ENCODE results near the gene AGBL5.

AGBL5 gene

GRCh38 chr2:27099334-27099955, 48.0 kb downstream of the AGBL5 start:
- no peak for TF ChIP-seq CTCF (IDR thresholded peaks at IDR 0.05; ENCODE audit: borderline replicate concordance, extremely low read depth, low read length, poor library complexity, severe bottlenecking)
- TF ChIP-seq EZH2 (IDR thresholded peaks at IDR 0.05; ENCODE audit: borderline replicate concordance, low read depth, low read length, severe bottlenecking), result no peak
- Histone ChIP-seq H3K4me2 (ENCODE audit: insufficient read depth, low read length) (no peak overlapping the region), H3K27ac (ENCODE audit: low read length) (no peak overlapping the region), H3K27me3 (ENCODE audit: insufficient read depth, low read length, poor library complexity) (no peaks in the 10 kb centered on the region), H2AFZ (ENCODE audit: low read depth, low read length) (no peak overlapping the region), H3K4me3 (ENCODE audit: low read depth in 1 of 2, low read length in 2 of 2) (no peak overlapping the region), H3K9me3 (ENCODE audit: insufficient read depth, low read length, severe bottlenecking) (no peaks in the 10 kb centered on the region), H4K20me1 (ENCODE audit: insufficient read depth, low read length) (0 out of 2 replicates have a peak, but pooled peaks cover 3% of the 10 kb centered on the region), H3K79me2 (ENCODE audit: insufficient read depth, low read length) (no peaks in the 10 kb centered on the region), H3K9ac (ENCODE audit: low read depth, low read length) (no peak overlapping the region), H3K4me1 (ENCODE audit: insufficient read depth, low read length) (no peaks in the 10 kb centered on the region), H3K36me3 (ENCODE audit: insufficient read depth, low read length) (0 out of 2 replicates have a peak, but pooled peaks cover 4% of the 10 kb centered on the region)
- no peak for DNase-seq
- ATAC-seq (ENCODE audit: insufficient read depth, low read depth), result no peak

- Histone ChIP-seq H3K27ac (ENCODE audit: low read length) (no peak overlapping the region), H3K9ac (ENCODE audit: low read depth, low read length) (no peak overlapping the region), H3K9me3 (ENCODE audit: insufficient read depth, low read length, severe bottlenecking) (no peaks in the 10 kb centered on the region), H3K4me1 (ENCODE audit: insufficient read depth, low read length) (no peaks in the 10 kb centered on the region), H3K36me3 (ENCODE audit: insufficient read depth, low read length) (0 out of 2 replicates have a peak, but pooled peaks cover 4% of the 10 kb centered on the region), H4K20me1 (ENCODE audit: insufficient read depth, low read length) (0 out of 2 replicates have a peak, but pooled peaks cover 3% of the 10 kb centered on the region), H3K4me3 (ENCODE audit: low read depth in 1 of 2, low read length in 2 of 2) (no peak overlapping the region), H3K79me2 (ENCODE audit: insufficient read depth, low read length) (no peaks in the 10 kb centered on the region), H3K4me2 (ENCODE audit: insufficient read depth, low read length) (no peak overlapping the region), H3K27me3 (ENCODE audit: insufficient read depth, low read length, poor library complexity) (no peaks in the 10 kb centered on the region), H2AFZ (ENCODE audit: low read depth, low read length) (no peak overlapping the region)
- no peak for TF ChIP-seq EZH2 (IDR thresholded peaks at IDR 0.05; ENCODE audit: borderline replicate concordance, low read depth, low read length, severe bottlenecking)
- TF ChIP-seq CTCF (IDR thresholded peaks at IDR 0.05; ENCODE audit: borderline replicate concordance, extremely low read depth, low read length, poor library complexity, severe bottlenecking), result no peak
- DNase-seq (no peak), ATAC-seq (ENCODE audit: insufficient read depth, low read depth) (no peak)
Measured at GRCh38 chr2:27100036-27100435, 48.6 kb downstream of the AGBL5 start.

- ATAC-seq (ENCODE audit: insufficient read depth, low read depth), result no peak
- H3K36me3 ChIP-seq (ENCODE audit: insufficient read depth, low read length), result 0 out of 2 replicates have a peak, but pooled peaks cover 4% of the 10 kb centered on the region
- no peaks in the 10 kb centered on the region for H3K9me3 ChIP-seq (ENCODE audit: insufficient read depth, low read length, severe bottlenecking)
- H3K79me2 ChIP-seq (ENCODE audit: insufficient read depth, low read length), result no peaks in the 10 kb centered on the region
- no peaks in the 10 kb centered on the region for H3K27me3 ChIP-seq (ENCODE audit: insufficient read depth, low read length, poor library complexity)
- H3K9ac ChIP-seq (ENCODE audit: low read depth, low read length), result no peak overlapping the region
- 0 out of 2 replicates have a peak, but pooled peaks cover 3% of the 10 kb centered on the region for H4K20me1 ChIP-seq (ENCODE audit: insufficient read depth, low read length)
- no peak overlapping the region for H3K27ac ChIP-seq (ENCODE audit: low read length)
- TF ChIP-seq CTCF (IDR thresholded peaks at IDR 0.05; ENCODE audit: borderline replicate concordance, extremely low read depth, low read length, poor library complexity, severe bottlenecking) (no peak), EZH2 (IDR thresholded peaks at IDR 0.05; ENCODE audit: borderline replicate concordance, low read depth, low read length, severe bottlenecking) (no peak)
- no peak overlapping the region for H3K4me2 ChIP-seq (ENCODE audit: insufficient read depth, low read length)
- no peak overlapping the region for H3K4me3 ChIP-seq (ENCODE audit: low read depth in 1 of 2, low read length in 2 of 2)
- H3K4me1 ChIP-seq (ENCODE audit: insufficient read depth, low read length), result no peaks in the 10 kb centered on the region
- H2AFZ ChIP-seq (ENCODE audit: low read depth, low read length), result no peak overlapping the region
- no peak for DNase-seq
Measured at GRCh38 chr2:27102329-27102728, 50.9 kb downstream of the AGBL5 start.

Data from DND-41 (cell line).